Calu3 (cell line): ENCODE data around the gene PTPRN2. TPM values are rescaled to one million over a fixed set of nuclear protein-coding genes. Genes with fewer than 3 reads are reported as not detected.

Source experiments
- BruUV-seq: library from RNA; stranded (reverse); fragments of 400-500 nt; replicated peaks from 2 replicates; lab custom pipeline; 2021; lab: Mats Ljungman, UMichigan
- CTCF ChIA-PET: fragments of 300-600 bp; sonication (Branson Sonifier 250); formaldehyde crosslinking; loops from one replicate; lab custom pipeline; 2022; ENCODE audit warnings: antibody characterized with exemption; lab: Charles Lee
- DNase-seq: peaks from one replicate; pipeline ENCODE4 v3.0.0; 2022
- H3K27ac Mint-ChIP-seq: one replicate; pipeline ENCODE4 v1.8.0; 2022; ENCODE audit warnings: mixed read lengths; ENCODE audit not compliant: unreplicated experiment
- H3K27me3 Mint-ChIP-seq: one replicate; pipeline ENCODE4 v1.8.0; 2022; ENCODE audit warnings: mixed read lengths; ENCODE audit not compliant: unreplicated experiment
- H3K36me3 Mint-ChIP-seq: one replicate; pipeline ENCODE4 v1.8.0; 2022; ENCODE audit warnings: mild to moderate bottlenecking, moderate library complexity, mixed read lengths; ENCODE audit not compliant: insufficient read depth, unreplicated experiment
- H3K4me1 Mint-ChIP-seq: one replicate; pipeline ENCODE4 v1.8.0; 2022; ENCODE audit warnings: mild to moderate bottlenecking, low read depth, mixed read lengths; ENCODE audit not compliant: unreplicated experiment
- H3K4me3 Mint-ChIP-seq: one replicate; pipeline ENCODE4 v1.8.0; 2022; ENCODE audit warnings: mild to moderate bottlenecking, low read depth, moderate library complexity, mixed read lengths; ENCODE audit not compliant: unreplicated experiment
- H3K9me3 Mint-ChIP-seq: one replicate; pipeline ENCODE4 v1.8.0; 2022; ENCODE audit warnings: low read depth, mixed read lengths; ENCODE audit not compliant: unreplicated experiment
- CTCF ChIP-seq: fragments of 200-600 bp; IDR thresholded peaks from one replicate; pipeline ENCODE4 v1.8.0; 2022; ENCODE audit warnings: antibody characterized with exemption; ENCODE audit not compliant: unreplicated experiment
- intact Hi-C: fragments of 100-400 bp; cut with micrococcal nuclease; formaldehyde crosslinking; loops from one replicate; pipeline ENCODE4 v1.10.0; 2022; ENCODE audit not compliant: unreplicated experiment
- total RNA-seq: library from RNA; stranded (reverse); gene quantifications from 2 replicates; pipeline ENCODE4 v1.2.3, GENCODE V29; 2022

Gene PTPRN2
- total RNA-seq, 1 experiment from 2014 or later = 2.0 TPM

- no peaks in the 10 kb centered on the region for H3K4me1 Mint-ChIP-seq
- no peak overlapping the region for H3K4me3 Mint-ChIP-seq
- no TSS peak for BruUV-seq
- H3K27me3 Mint-ChIP-seq = no peaks in the 10 kb centered on the region
- CTCF ChIA-PET = no interaction called here
- H3K27ac Mint-ChIP-seq = no peak overlapping the region
- H3K36me3 Mint-ChIP-seq = no peaks in the 10 kb centered on the region
- no peak for DNase-seq
- H3K9me3 Mint-ChIP-seq = peaks cover 7% of the 10 kb centered on the region
- intact Hi-C loops = no loop called here
- TF ChIP-seq CTCF = no peak
Measured at GRCh38 chr7:158474488-158474887, 113.1 kb downstream of the PTPRN2 start.

- H3K4me1 Mint-ChIP-seq = no peaks in the 10 kb centered on the region
- intact Hi-C loops = no loop called here
- no peak for TF ChIP-seq CTCF
- no peaks in the 10 kb centered on the region for H3K27me3 Mint-ChIP-seq
- H3K36me3 Mint-ChIP-seq = no peaks in the 10 kb centered on the region
- H3K9me3 Mint-ChIP-seq = peaks cover 7% of the 10 kb centered on the region
- no peak overlapping the region for H3K4me3 Mint-ChIP-seq
- CTCF ChIA-PET = no interaction called here
- H3K27ac Mint-ChIP-seq = no peak overlapping the region
- BruUV-seq = no TSS peak
- DNase-seq = no peak
Measured at GRCh38 chr7:158473946-158474345, 113.7 kb downstream of the PTPRN2 start.

GRCh38 chr7:158473221-158473620 is 114.4 kb downstream of the PTPRN2 start:
- no TSS peak for BruUV-seq

GRCh38 chr7:158472596-158472995 is 115.0 kb downstream of the PTPRN2 start:
- Mint-ChIP-seq H3K27me3 (no peaks in the 10 kb centered on the region), H3K4me3 (no peak overlapping the region), H3K36me3 (no peaks in the 10 kb centered on the region), H3K4me1 (no peaks in the 10 kb centered on the region), H3K27ac (no peak overlapping the region), H3K9me3 (peaks cover 3% of the 10 kb centered on the region)
- no TSS peak for BruUV-seq
- DNase-seq = no peak
- intact Hi-C loops = no loop called here
- TF ChIP-seq CTCF = no peak
- CTCF ChIA-PET = no interaction called here

More at GRCh38 chr7:158473221-158473620, 114.4 kb downstream of the PTPRN2 start:
- no peak for TF ChIP-seq CTCF
- Mint-ChIP-seq H3K4me1 (no peaks in the 10 kb centered on the region), H3K27me3 (no peaks in the 10 kb centered on the region), H3K4me3 (no peak overlapping the region), H3K27ac (no peak overlapping the region), H3K36me3 (no peaks in the 10 kb centered on the region), H3K9me3 (peaks cover 3% of the 10 kb centered on the region)
- no peak for DNase-seq
- intact Hi-C loops = no loop called here
- CTCF ChIA-PET = no interaction called here

GRCh38 chr7:158471716-158472115 is 115.9 kb downstream of the PTPRN2 start:
- Mint-ChIP-seq H3K4me3 (no peak overlapping the region), H3K36me3 (no peaks in the 10 kb centered on the region), H3K27ac (no peak overlapping the region), H3K27me3 (no peaks in the 10 kb centered on the region), H3K4me1 (no peaks in the 10 kb centered on the region), H3K9me3 (no peaks in the 10 kb centered on the region)
- CTCF ChIA-PET = no interaction called here
- BruUV-seq = no TSS peak
- DNase-seq = no peak
- no peak for TF ChIP-seq CTCF
- intact Hi-C loops = no loop called here
